ENCODE measurements around the gene TTLL1.

TTLL1 gene

GRCh38 chr22:42994917-42995562 lies 94.2 kb downstream of the TTLL1 start:
- in situ Hi-C loops (cut with MboI; ENCODE audit: low sequenced_read_pairs), result no loop called here

DNA sequence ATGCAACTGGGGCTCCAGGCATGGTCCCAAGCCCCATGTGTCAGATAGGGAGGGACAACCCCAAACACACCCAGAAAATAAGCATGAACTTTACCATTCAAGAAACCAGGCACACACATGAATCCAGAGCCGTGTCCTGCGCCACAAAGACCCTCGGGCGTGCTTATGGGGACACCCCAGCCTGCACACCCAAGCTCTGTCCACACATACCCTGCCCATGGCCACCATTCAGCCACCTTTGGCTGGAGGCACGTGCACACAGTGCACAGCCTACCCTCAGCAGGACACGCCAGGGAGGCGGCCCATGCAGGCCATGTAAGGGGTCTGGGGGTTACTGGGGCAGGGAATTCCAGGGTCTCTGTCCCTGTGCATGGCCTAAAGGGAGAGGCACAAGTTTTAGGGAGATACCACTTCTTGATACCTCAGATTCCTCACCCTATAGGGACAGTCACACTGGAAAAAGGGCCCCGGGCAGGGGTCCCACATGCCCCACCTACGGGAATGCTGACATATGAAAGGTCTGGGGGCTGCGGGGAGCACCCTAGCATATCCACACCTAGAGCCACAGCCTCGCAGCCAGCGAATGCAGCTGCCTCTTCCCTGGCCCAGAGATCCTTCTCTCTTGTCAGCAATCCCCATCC lies 94.8 kb downstream of the TTLL1 start:
- in situ Hi-C loops (cut with MboI; ENCODE audit: low sequenced_read_pairs), result no loop called here

DNA sequence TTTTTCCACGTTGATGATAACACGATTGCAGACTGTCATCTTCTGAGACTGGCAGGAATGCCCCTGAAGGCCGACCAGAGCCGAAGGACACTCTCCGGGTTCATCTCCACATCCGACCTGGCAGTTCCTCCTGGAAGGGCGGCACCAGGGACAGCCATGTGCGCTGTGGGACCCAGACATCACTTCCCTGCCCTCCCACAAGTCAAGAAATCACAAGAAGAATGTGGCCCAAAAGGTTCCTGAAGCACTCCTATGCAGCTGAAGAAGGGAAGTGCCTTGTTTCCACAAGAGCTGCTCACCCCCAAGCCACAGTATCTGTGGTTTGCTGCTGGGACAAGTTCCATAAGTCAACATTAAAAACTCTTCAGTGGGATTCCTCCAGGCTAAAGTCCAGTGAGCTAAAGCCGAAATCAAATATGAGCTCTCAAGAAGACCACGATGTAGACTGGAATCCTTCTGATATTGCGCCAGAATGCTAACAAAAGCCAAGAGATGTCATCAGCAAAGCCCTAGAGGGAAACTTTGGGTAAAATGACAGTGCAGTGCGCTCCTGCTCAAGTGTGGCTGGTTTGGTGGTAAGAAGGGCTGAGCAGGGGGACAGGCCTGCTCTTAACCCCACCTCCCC lies 95.4 kb downstream of the TTLL1 start:
- in situ Hi-C loops (cut with MboI; ENCODE audit: low sequenced_read_pairs), result no loop called here

DNA sequence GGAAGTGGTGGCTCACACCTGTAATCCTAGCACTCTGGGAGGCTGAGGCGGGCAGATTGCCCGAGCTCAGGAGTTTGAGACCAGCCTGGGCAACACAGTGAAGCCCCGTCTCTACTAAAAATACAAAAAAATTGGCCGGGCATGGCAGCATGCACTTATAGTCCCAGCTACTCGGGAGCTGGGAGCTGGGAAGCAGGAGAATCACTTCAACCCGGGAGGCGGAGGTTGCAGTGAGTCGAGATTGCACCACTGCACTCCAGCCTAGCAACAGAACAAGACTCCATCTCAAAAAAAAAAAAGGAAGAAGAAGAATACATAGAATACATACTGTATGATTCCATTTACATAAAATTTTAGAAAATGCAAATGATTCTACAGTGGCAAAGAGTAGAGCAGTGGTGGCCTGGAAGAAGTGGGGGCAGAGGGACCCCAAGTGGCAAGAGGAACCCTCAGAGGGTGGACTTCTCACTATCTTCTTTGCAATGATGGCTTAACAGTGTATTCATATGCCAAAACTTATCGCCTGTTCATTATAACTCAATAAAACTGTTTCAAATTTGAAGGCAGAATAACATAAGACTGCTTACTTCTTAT lies 96.2 kb downstream of the TTLL1 start:
- in situ Hi-C loops (cut with MboI; ENCODE audit: low sequenced_read_pairs), result no loop called here

GRCh38 chr22:42992092-42992491 lies 97.1 kb downstream of the TTLL1 start:
- in situ Hi-C loops (cut with MboI; ENCODE audit: low sequenced_read_pairs), result no loop called here

DNA sequence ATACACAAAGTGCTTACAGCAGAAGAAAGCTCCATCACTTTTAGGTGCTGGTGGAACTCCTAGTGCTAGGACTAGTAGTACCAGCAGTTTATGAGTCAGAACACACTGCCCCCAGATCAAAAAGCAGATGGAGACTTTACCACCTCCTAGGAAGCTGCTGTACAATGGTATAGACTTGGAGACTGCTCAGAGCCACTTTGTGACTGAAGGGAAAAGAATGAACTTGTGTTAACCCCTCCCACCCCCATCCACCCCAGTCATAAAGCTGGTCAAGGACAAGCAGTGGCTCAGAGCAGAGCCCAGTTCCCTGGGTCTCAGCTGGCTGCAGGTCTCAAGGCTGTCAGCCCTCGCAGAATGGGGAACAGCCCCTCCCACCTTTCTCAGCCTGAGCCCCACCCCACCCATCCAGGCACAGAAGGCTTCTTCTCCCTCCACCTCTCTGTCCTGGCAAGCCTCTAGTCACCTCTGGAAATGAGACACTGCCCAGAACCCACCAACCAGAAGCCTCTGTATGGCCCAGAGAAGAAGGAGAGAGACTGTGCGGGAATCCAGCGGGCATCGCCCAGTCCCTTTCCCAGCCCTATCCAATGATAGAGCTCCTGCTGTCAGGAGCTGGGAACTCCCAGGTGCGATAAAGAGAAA lies 98.1 kb downstream of the TTLL1 start:
- in situ Hi-C loops (cut with MboI; ENCODE audit: low sequenced_read_pairs), result no loop called here

GRCh38 chr22:42990131-42990838 lies 98.9 kb downstream of the TTLL1 start:
- in situ Hi-C loops (cut with MboI; ENCODE audit: low sequenced_read_pairs), result no loop called here
